HG02885 (cell line): ENCODE measurements around the gene GDF15.
A peak's percentile ranks its signal among the peaks of the same experiment; 100 is the strongest.

Experiments used
- ATAC-seq: cut with Tn5 transposase; IDR thresholded peaks from one replicate; pipeline ENCODE4 v1.9.1; 2021; ENCODE audit warnings: mild to moderate bottlenecking; ENCODE audit not compliant: unreplicated experiment, poor library complexity

The GDF15 gene

GRCh38 chr19:18428787-18429674 lies 43.1 kb downstream of the GDF15 start:
- ATAC-seq: peak; percentile 65

GRCh38 chr19:18429717-18430416 lies 43.9 kb downstream of the GDF15 start:
- no peak for ATAC-seq

DNA sequence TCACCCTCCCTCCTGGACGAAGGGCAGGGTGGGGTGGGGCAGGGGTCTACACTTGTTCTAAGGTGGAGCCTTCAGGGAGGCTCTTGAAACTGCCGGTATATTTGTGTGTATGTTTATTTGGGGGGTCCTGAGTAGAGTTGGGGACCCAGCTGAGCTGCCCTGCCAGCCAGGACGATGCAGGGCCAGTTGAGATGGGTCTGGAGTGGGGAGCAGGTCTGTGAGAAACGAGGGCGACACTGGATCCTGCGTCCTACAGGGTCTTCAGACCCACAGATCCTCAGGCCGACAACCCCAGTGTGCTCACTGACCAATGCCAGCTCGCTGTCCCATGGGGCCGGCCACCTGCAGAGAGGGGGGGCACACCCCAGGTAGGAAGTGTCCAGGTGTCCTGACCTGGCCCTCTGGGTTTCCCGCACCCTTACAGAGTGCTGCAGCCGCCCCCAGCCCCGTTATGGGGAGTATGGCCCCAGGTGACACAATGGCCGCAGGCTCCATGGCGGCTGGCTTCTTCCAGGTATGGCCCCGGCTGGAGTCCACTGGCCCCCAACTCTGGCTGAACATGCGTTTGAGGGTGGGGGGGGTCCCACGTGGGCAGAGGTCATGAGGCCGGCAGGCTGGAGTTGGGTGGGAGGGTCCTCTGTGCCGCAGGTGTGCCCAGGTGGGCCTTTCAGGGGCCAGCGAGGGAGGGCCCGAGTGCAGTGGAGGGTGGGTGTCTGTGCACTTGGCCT lies 44.6 kb downstream of the GDF15 start:
- no peak for ATAC-seq

- no peak for ATAC-seq
Observed at GRCh38 chr19:18431351-18432197, 45.6 kb downstream of the GDF15 start.

GRCh38 chr19:18432275-18433014 lies 46.5 kb downstream of the GDF15 start:
- no peak for ATAC-seq

- no peak for ATAC-seq
Observed at GRCh38 chr19:18433015-18433691, 47.2 kb downstream of the GDF15 start.

DNA sequence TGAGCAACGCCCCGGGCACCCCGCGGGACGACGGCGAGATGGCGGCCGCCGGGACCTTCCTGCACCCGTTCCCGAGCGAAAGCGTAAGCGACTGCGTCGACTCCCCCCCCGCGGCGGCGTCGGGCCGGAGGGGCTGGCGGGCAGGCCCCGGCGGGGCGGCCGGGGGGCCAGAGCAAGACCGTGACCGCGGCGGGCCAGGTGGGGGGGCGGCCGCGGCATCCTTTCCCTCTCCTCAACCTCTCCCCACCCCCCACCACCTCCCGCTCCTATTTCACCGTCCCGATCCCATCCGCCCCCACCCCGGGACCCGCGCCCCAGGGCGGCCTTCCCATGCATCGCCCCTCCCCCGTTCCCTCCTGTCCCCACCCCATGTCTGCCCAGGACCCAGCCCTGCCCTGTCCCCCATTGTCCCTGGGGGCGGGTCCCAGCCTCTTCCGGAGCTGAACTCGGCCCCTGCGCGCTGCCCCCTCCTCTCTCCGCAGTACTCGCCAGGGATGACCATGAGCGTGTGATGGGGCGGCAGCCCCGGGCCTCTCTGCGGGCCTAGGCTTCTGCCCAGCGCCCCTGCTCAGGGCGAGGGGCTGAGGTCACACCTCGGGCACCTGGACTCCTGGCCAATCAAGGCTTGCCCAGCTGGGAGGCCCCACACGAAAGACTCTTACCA lies 47.9 kb downstream of the GDF15 start:
- no peak for ATAC-seq

DNA sequence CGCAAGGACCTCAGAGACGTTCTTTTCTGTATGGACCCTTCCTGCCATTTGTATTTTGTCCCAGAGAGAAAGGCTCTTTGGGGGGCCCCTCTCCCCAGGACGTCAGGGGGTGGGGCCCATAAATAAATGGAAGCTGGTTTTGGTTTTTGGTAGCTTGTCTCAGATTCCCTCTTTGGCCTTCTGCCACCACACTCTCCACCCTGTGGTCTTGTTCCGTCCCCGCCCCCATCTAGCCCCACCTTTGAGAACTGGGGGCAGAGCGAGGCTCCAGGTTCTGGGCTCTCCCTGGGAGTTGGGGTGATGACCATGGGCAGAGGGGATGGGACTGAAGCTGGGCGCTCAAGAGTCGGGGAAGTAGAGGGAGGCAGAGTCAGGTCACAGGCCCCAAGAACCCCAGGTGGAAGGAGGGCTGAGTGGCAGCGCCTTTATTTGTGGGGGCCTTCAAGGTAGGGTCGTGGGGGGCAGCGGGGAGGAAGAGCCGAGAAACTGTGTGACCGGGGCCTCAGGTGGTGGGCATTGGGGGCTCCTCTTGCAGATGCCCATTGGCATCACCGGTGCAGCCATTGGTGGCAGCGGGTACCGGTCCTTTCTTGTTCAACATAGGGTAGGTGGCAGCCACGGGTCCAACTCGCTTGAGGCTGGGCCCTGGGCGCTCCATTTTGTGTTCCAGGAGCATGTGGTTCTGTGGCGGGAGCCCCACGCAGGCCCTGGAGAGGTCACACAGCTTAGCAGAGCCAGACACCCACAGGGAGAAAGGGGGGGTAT lies 48.6 kb downstream of the GDF15 start:
- no peak for ATAC-seq

DNA sequence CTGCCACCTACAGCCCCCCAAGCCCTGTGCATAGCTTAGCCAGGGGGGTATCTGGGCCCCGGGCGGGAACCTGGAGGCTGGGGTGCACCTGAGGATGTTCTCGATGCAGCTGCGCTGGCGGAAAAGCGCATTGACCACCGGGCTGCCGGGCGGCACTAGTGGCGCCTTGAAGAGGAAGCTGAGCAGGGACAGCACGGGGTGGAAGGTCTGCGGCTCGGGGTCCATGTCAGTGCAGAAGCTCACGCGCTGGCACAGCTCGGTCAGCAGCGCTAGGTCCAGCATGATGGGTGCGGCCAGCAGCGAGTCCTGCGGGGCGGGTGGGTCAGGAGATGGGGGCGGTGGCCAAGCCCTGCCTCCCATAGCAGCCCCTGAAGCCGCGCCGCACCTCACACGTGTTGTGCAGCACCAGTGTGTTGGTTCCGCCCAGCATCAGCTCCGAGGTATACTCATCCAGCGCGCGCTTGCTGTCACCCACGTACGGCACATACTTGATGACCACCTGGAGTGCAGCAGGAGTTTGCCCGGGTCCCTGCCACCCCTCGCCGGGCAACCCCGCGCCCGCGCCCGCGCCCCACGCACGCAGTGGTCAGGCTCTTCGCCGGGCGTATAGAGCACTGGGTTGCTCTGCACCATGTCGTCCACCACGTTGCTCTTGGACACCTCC lies 49.4 kb downstream of the GDF15 start:
- no peak for ATAC-seq

- ATAC-seq: no peak
Observed at GRCh38 chr19:18435842-18436670, 50.1 kb downstream of the GDF15 start.

DNA sequence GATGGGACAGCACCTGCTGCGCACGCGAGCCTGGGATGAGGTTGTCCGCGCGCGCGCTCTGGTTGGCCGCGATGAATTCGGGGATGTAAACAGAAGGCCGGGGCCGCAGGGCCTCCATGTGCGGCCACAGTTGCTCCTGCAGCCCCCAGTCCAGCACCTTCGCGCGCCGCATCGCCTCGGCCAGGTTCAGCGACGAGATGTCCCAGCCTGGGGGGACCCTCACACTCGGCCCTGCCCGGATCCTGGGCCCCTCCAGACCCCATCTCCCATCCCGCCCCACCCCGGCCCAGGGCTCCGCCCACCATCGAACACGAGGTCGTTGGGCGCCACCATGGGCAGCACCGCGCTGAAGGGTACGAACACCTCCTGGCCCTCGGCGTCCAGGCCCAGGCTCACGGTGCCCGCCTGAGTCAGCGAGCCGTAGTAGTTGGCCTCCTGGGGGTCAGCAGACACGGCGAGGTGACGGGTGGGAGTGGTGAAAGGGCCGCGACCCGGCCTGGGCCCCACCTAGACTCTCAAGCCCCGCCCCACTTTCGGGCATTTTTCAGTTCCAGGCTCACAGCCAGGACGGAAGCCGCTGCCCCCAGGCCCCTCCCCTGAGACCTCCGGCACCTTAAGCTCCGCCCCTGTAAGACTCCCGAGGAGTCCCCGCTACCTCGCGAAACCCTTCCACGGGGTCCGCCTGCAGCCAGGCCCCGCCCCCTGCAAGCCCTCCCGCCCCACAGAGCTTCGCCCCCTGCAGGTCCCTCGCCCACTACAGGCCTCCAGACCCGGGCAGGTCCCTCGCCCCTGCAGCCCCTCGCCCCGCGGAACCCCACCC lies 50.9 kb downstream of the GDF15 start:
- peak; percentile 53 for ATAC-seq

DNA sequence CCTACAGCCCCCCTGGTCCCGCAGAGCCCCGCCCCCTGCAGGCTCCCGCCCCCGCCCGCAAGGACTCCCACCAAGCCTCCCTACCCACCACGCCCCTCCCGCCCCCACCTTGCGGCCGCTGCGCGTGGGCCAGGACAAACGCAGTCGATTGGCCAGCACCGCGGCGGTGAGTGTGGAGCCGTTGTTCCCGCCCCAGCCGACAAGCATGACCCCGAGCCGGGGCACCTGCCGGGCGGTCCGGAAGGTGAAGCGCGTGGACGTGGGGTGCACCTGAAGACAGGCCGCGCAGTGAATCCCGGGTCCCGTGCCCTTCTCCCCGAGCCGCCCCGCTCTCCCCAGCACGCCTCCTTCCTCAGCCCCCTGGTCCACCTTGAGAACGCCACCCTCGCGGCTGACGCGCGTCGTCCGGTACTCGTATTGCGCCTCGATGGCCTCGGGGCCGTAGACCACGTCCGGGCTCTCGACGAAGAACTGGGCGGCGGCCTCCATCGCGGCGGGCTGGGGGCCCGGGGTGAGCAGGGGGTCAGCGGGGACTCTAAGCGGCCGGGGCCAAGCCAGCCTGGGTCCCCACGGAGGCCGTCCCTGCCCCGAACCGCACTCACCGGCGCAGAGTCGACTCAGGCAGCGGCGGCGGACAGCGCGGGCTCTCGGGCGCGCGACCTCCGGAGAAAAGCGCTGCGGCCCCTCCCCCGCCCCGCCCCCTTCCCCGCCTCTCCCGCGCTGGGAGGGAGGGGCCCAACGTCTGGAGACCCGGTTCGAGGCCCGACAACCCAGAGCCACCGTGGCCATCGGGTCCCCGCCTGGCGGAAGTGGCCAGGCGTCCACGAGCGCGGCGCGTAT lies 51.8 kb downstream of the GDF15 start, which contains the start of gene ISYNA1:
ISYNA1 (minus strand) TSS at position 643 of the 840 bp plus-strand sequence; CDS start at position 489, 154 bp downstream.
- ATAC-seq: no peak

- no peak for ATAC-seq
Observed at GRCh38 chr19:18438331-18439024, 52.5 kb downstream of the GDF15 start.
